ENCODE results near the gene LTBP4. TPM values are rescaled to one million over a fixed set of nuclear protein-coding genes. Genes with fewer than 3 reads are reported as not detected.

LTBP4 gene
- total RNA-seq, 4 donors from 2014 or later: 199 to 369 (median 320) TPM

DNA sequence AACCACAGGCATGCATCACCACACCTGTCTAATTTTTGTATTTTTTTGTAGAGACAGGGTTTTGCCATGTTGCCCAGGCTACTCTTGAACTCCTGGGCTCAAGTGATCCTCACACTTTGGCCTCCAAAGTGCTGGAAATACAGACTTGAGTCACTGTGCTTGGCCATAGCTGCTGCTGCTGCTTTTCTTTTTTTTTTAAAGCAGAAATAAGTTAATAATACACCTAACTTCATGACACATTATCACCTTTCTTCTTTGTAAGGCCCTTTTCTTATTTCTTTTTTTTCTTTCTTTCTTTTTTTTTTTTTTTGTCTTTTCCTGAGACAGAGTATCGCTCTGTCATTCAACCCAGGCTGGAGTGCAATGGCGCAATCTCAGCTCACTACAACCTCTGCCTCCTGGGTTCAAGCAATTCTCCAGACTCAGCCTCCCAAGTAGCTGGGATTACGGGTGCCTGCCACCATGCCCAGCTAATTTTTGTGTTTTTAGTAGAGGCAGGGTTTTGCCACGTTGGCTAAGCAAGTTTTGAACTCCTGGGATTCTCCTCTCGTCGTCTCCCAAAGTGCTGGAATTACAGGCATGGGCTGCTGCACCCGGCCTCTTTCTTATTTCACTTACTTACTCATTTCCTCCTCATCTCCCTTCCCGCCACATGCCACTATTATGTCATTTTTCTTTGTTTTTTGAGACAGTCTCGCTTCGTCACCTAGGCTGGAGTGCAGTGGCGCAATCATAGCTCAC, 15.8 kb upstream of the LTBP4 start:
- no peak overlapping the region for H3K4me3 ChIP-seq
- no peak for ATAC-seq
- no peaks in the 10 kb centered on the region for H3K9me3 ChIP-seq
- H3K36me3 ChIP-seq: peaks cover 0 to 86% of the 10 kb centered on the region in 2 donors
- H3K4me1 ChIP-seq: no peaks in the 10 kb centered on the region
- TF ChIP-seq CTCF (IDR thresholded peaks at IDR 0.05): no peak
- no peak for TF ChIP-seq POLR2AphosphoS5 (IDR thresholded peaks at IDR 0.05)
- TF ChIP-seq EP300 (IDR thresholded peaks at IDR 0.05): no peak
- no peak for TF ChIP-seq POLR2A (IDR thresholded peaks at IDR 0.05)
- H3K27me3 ChIP-seq: no peaks in the 10 kb centered on the region
- H3K27ac ChIP-seq: no peak overlapping the region
- 78 to 82% methylated on average over 3 to 10 of the region's 11 CpGs for WGBS, 2 donors (ENCODE audit: low coverage in 1 of 2)

DNA sequence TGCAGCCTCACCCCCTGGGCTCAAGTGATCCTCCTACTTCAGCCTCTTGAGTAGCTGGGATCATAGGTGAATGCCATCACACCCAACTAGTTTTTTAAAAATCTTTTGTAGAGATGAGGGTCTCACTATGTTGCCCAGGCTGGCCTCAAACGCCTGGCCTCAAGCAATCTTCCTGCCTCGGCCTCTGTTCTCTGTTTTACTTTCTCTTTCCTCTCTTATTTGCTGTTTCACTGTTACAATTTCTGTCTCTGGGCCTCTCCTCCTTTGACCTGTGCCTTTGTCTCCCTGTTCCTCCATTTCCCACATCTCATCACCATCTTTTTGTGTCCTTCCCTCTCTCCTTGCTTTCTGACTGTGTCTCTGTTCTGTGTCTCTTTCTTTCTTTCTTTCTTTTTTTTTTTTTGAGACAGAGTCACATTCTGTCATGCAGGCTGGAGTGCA, 15.2 kb upstream of the LTBP4 start:
- peaks cover 0 to 84% of the 10 kb centered on the region in 2 donors for H3K36me3 ChIP-seq
- H3K4me3 ChIP-seq: no peak overlapping the region

DNA sequence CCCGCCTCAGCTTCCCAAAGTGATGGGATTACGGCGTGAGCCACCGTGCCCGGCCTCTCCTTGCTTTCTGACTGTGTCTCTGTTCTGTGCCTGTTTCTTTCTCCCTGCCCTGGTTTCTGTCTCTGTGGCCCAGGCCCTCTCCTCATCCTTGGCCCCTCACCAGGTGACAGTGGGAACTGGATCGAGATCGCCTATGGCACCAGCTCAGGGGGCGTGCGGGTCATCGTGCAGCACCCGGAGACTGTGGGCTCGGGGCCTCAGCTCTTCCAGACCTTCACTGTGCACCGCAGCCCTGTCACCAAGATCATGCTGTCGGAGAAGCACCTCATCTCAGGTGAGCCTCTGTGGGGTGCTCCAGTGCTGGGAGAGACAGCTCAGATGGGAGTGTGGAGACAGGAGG, 14.6 kb upstream of the LTBP4 start:
- Histone ChIP-seq H3K27me3 (no peaks in the 10 kb centered on the region), H3K36me3 (peaks cover 0 to 79% of the 10 kb centered on the region in 2 donors), H3K9me3 (no peaks in the 10 kb centered on the region), H3K4me1 (no peaks in the 10 kb centered on the region), H3K27ac (no peak overlapping the region), H3K4me3 (no peak overlapping the region)
- WGBS, 2 donors (ENCODE audit: low coverage in 1 of 2): 84% methylated on average over 5 of the region's 14 CpGs; no CpG with 5 or more reads in 1 of the 2 donors
- TF ChIP-seq POLR2A (IDR thresholded peaks at IDR 0.05) (no peak), EP300 (IDR thresholded peaks at IDR 0.05) (no peak), POLR2AphosphoS5 (IDR thresholded peaks at IDR 0.05) (no peak), CTCF (IDR thresholded peaks at IDR 0.05) (no peak)
- no peak for ATAC-seq

More for the DNA sequence above, 15.2 kb upstream of the LTBP4 start:
- Histone ChIP-seq H3K9me3 (no peaks in the 10 kb centered on the region), H3K27ac (no peak overlapping the region), H3K27me3 (no peaks in the 10 kb centered on the region), H3K4me1 (no peaks in the 10 kb centered on the region)
- ATAC-seq: no peak
- TF ChIP-seq EP300 (IDR thresholded peaks at IDR 0.05): no peak
- TF ChIP-seq POLR2AphosphoS5 (IDR thresholded peaks at IDR 0.05): no peak
- no peak for TF ChIP-seq CTCF (IDR thresholded peaks at IDR 0.05)
- no peak for TF ChIP-seq POLR2A (IDR thresholded peaks at IDR 0.05)
- WGBS, 2 donors (ENCODE audit: low coverage in 1 of 2): 78 to 88% methylated on average over 2 of the region's 2 CpGs

- peaks cover 0 to 63% of the 10 kb centered on the region in 2 donors for H3K36me3 ChIP-seq
- H3K27me3 ChIP-seq: no peaks in the 10 kb centered on the region
- ATAC-seq: no peak
- TF ChIP-seq CTCF (IDR thresholded peaks at IDR 0.05) (no peak), POLR2AphosphoS5 (IDR thresholded peaks at IDR 0.05) (no peak)
- 80 to 91% methylated on average over 1 to 8 of the region's 19 CpGs for WGBS, 2 donors (ENCODE audit: low coverage in 1 of 2)
- no peak overlapping the region for H3K4me3 ChIP-seq
- H3K4me1 ChIP-seq: no peaks in the 10 kb centered on the region
- H3K9me3 ChIP-seq: no peaks in the 10 kb centered on the region
- no peak overlapping the region for H3K27ac ChIP-seq
These were observed 12.9 kb upstream of the LTBP4 start for GRCh38 chr19:40588110-40588854.

Data from gastroesophageal sphincter (tissue), 4 donors.